Smooth muscle cell of the pulmonary artery (primary cell): ENCODE data around the gene PPBP. TPM values are rescaled to one million over a fixed set of nuclear protein-coding genes. Genes with fewer than 3 reads are reported as not detected.

ENCODE experiments used
- total RNA-seq: library from RNA; depleted of rRNA; stranded (reverse); fragments of >200 nt; gene quantifications from 2 replicates; pipeline ENCODE4 v1.2.3, GENCODE V29; 2014

The PPBP gene, protein sequence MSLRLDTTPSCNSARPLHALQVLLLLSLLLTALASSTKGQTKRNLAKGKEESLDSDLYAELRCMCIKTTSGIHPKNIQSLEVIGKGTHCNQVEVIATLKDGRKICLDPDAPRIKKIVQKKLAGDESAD
- not detected in 2 replicates for total RNA-seq

DNA sequence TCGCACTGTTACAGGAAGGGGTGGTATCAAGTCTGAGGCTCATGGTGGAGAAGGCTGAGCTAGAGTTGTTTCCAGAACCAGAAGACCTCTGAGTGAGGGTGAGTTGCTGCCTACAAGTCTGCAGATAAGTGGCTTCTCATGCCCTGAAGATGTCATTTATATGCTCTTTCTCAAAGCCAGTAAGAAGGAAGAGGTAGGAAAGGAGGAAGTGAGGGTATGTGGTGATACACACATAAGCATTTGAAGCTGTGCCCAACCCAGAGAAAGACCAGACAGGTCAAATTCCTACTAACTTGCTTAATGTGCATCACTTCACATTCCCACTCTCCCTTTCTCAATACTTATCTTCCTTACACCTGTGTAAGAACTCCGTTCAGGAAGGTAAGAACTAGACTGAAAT, at the start of gene PPBP:
TSS of gene PPBP (minus strand) at position 130 of the 400 bp plus-strand sequence. CDS start at position 43, 87 bp downstream.

DNA sequence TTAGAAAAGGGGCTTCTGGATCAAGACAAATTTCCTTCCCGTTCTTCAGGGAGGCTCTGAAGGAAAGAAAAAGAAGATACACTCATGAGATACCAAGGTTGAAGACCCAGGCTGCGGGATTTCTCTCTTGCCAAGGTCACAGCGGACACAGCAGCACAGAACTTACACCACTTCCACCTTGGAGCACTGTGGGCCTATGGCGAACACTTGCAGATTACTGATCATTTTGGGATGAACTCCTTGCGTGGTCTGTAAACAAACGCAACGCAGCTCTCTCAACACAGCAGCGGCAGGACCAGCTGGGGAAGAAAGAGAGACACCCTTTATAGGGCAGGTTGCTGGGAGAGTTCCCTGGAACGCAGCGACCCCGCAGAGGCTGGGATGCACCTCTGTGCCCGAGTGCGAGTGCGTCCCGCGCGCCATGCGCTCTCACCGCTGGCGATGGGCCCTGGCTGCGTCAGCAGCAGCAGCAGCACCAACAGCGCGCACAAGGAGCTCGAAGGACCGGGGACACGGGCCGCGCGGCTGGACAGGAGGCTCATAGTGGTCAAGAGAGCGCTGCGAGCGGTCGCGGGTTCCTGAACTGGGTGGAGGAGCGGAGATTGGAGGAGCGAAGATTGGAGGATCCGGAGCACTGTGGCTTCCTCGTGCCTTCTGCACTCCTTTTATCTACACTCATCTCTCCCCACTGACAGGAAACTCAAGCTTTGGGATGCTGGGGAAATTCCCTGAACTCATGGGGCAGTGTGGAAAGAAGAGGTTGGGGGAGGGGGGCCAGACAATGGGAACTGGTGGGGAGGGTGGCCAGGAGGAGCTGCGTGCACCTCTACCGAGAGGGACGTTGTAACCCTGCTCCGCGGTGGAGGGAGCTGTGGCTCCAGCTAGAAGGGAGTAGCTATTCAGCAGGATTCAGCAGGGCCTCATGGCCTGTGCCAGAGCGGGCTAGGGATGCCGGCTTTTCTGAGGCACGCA, 10.3 kb upstream of the PPBP start, which contains the start of gene CXCL5:
TSS of gene CXCL5 (minus strand) at position 638 of the 972 bp plus-strand sequence. CDS start at position 542, 96 bp downstream.

Other genes starting within 250 kb of the PPBP start
- gene CXCL8, start 247.6 kb downstream of the PPBP start, total RNA-seq, result 23.3 and 132 TPM in 2 replicates
- 19.6 and 184 TPM in 2 replicates for gene CXCL6, start 151.5 kb downstream of the PPBP start, total RNA-seq
- 2.1 and 4.2 TPM in 2 replicates for gene PF4V1, start 134.9 kb downstream of the PPBP start, total RNA-seq
- gene CXCL1, start 118.8 kb downstream of the PPBP start, total RNA-seq, result 21.6 and 120 TPM in 2 replicates
- gene PF4, start 6.2 kb downstream of the PPBP start, total RNA-seq, result not detected in 2 replicates
- 0.59 and 1.7 TPM in 2 replicates for gene CXCL5, start 10.5 kb upstream of the PPBP start, total RNA-seq
- gene CXCL3, start 50.5 kb upstream of the PPBP start, total RNA-seq, result 1.5 and 9.0 TPM in 2 replicates
- 1.6 and 14.1 TPM in 2 replicates for gene CXCL2, start 111.0 kb upstream of the PPBP start, total RNA-seq
- 12.7 and 21.2 TPM in 2 replicates for gene MTHFD2L, start 169.9 kb upstream of the PPBP start, total RNA-seq